RWPE1 (cell line): ENCODE measurements around the gene UPF2.

Experiments
- CTCF ChIA-PET: fragments of 350-600 bp; sonication (Branson Sonifier 250); formaldehyde crosslinking; extraction: SDS; loops from one replicate; lab custom pipeline; 2021; lab: Yijun Ruan, JAX
- POLR2A ChIA-PET: fragments of 400-600 bp; formaldehyde crosslinking; extraction: SDS; loops from one replicate; lab custom pipeline; 2020; ENCODE audit warnings: antibody characterized with exemption; ENCODE audit not compliant: low non-redundant PET; lab: Yijun Ruan, JAX
- DNase-seq: peaks from one replicate; pipeline ENCODE4 v3.0.0; 2012; ENCODE audit warnings: low spot score
- H3K27ac ChIP-seq: fragments of 450-650 bp; 2 replicates; pipeline ENCODE4 v1.5.1; 2017
- CTCF ChIP-seq: fragments of 450-650 bp; conservative IDR thresholded peaks from 2 replicates; pipeline ENCODE4 v1.5.1; 2017; ENCODE audit warnings: low read depth, mild to moderate bottlenecking

Gene UPF2

GRCh38 chr10:11918384-11918783 is 124.2 kb downstream of the UPF2 start:
- TF ChIP-seq CTCF: no peak
- DNase-seq: no peak
- ChIA-PET POLR2A (no interaction called here), CTCF (no interaction called here)
- H3K27ac ChIP-seq: no peak overlapping the region

GRCh38 chr10:11913079-11913641 is 129.4 kb downstream of the UPF2 start:
- ChIA-PET POLR2A (no interaction called here), CTCF (no interaction called here)
- no peak for DNase-seq
- TF ChIP-seq CTCF: no peak
- H3K27ac ChIP-seq: no peak overlapping the region

- TF ChIP-seq CTCF: no peak
- POLR2A ChIA-PET: no interaction called here
- DNase-seq: no peak
- no peak overlapping the region for H3K27ac ChIP-seq
- CTCF ChIA-PET: no interaction called here
Measured at GRCh38 chr10:11910102-11910501, 132.5 kb downstream of the UPF2 start.

- no peak overlapping the region; the same call in 1 of the 2 replicates for H3K27ac ChIP-seq
- ChIA-PET CTCF (no interaction called here), POLR2A (no interaction called here)
- DNase-seq: no peak
- no peak for TF ChIP-seq CTCF
Measured at GRCh38 chr10:11909618-11910017, 133.0 kb downstream of the UPF2 start.

- POLR2A ChIA-PET: no interaction called here
- TF ChIP-seq CTCF: no peak
- no peak overlapping the region; the same call in 1 of the 2 replicates for H3K27ac ChIP-seq
- CTCF ChIA-PET: interaction anchor here (0.6 kb wide), 1 partner anchor 20 kb away, joined by 3 read pairs; no protein-coding TSS in a partner anchor
- no peak for DNase-seq
Measured at GRCh38 chr10:11908991-11909390, 133.6 kb downstream of the UPF2 start.

GRCh38 chr10:11908536-11908935 is 134.1 kb downstream of the UPF2 start:
- no peak for DNase-seq
- H3K27ac ChIP-seq: no peak overlapping the region; the same call in 1 of the 2 replicates
- TF ChIP-seq CTCF: no peak
- CTCF ChIA-PET: interaction anchor here (0.6 kb wide), 1 partner anchor 20 kb away, joined by 3 read pairs; no protein-coding TSS in a partner anchor
- POLR2A ChIA-PET: no interaction called here
